Vagina (tissue), 2 donors: Measurements from ENCODE around the gene IL23R.

Source experiments
- CTCF ChIP-seq, 3 experiments: fragments of 450-650 bp in 2 of 3; fragments of 200-600 bp in 1 of 3; sonication (generic) in 1 of 3; IDR thresholded peaks; one replicate each; pipeline ENCODE4 v1.5.1; 2017 to 2019; ENCODE audit warnings: antibody characterized with exemption in 3 of 3, mild to moderate bottlenecking in 2 of 3, moderate library complexity in 2 of 3
- POLR2A ChIP-seq, 2 donors: fragments of 450-650 bp; IDR thresholded peaks; one replicate each; pipeline ENCODE4 v1.6.1; 2017; ENCODE audit warnings: antibody characterized with exemption in 2 of 2, mild to moderate bottlenecking in 2 of 2, moderate library complexity in 2 of 2
- POLR2AphosphoS5 ChIP-seq, 2 donors: sonication (generic); formaldehyde crosslinking; IDR thresholded peaks; one replicate each; pipeline ENCODE4 v1.9.0; 2017; ENCODE audit warnings: antibody characterized with exemption in 2 of 2, mild to moderate bottlenecking in 2 of 2, low read depth in 1 of 2; ENCODE audit not compliant: insufficient read depth in 1 of 2

GRCh38 chr1:67216401-67216800 lies 50.1 kb downstream of the IL23R start:
- TF ChIP-seq POLR2A (IDR thresholded peaks at IDR 0.05) (no peak), CTCF (IDR thresholded peaks at IDR 0.05) (no peak), POLR2AphosphoS5 (IDR thresholded peaks at IDR 0.05; ENCODE audit: insufficient read depth in 1 of 2, low read depth in 1 of 2) (no peak)
